ENCODE data around the gene TIGD3. TPM values are rescaled to one million over a fixed set of nuclear protein-coding genes. Genes with fewer than 3 reads are reported as not detected.

TIGD3 gene
- total and polyA plus RNA-seq, 7 donors, result 0.14 to 0.96 (median 0.36) TPM; not detected in 2

GRCh38 chr11:65404210-65404609 is 49.7 kb downstream of the TIGD3 start:
- intact Hi-C loops (cut with DNase I), result no loop called here
- peak overlapping the region in 3 of 4 donors; percentile 2 to 38 (median 22) for H3K27ac ChIP-seq
- peaks cover 0 to 2% (median 0%) of the 10 kb centered on the region in 4 donors for H3K4me1 ChIP-seq
- WGBS, 2 donors, result 55 to 70% methylated on average over 13 of the region's 13 CpGs
- TF ChIP-seq, protein P1, sequence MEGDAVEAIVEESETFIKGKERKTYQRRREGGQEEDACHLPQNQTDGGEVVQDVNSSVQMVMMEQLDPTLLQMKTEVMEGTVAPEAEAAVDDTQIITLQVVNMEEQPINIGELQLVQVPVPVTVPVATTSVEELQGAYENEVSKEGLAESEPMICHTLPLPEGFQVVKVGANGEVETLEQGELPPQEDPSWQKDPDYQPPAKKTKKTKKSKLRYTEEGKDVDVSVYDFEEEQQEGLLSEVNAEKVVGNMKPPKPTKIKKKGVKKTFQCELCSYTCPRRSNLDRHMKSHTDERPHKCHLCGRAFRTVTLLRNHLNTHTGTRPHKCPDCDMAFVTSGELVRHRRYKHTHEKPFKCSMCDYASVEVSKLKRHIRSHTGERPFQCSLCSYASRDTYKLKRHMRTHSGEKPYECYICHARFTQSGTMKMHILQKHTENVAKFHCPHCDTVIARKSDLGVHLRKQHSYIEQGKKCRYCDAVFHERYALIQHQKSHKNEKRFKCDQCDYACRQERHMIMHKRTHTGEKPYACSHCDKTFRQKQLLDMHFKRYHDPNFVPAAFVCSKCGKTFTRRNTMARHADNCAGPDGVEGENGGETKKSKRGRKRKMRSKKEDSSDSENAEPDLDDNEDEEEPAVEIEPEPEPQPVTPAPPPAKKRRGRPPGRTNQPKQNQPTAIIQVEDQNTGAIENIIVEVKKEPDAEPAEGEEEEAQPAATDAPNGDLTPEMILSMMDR (IDR thresholded peaks at IDR 0.05), result no peak
- TF ChIP-seq EP300 (IDR thresholded peaks at IDR 0.05) (no peak), POLR2A (IDR thresholded peaks at IDR 0.05) (no peak), POLR2AphosphoS5 (IDR thresholded peaks at IDR 0.05) (no peak)
- no peaks in the 10 kb centered on the region for H3K9me3 ChIP-seq
- DNase-seq, result no peak
- H3K4me3 ChIP-seq, result no peak overlapping the region
- peaks cover 15 to 90% (median 32%) of the 10 kb centered on the region in 4 donors for H3K36me3 ChIP-seq
- H3K27me3 ChIP-seq, result no peaks in the 10 kb centered on the region

DNA sequence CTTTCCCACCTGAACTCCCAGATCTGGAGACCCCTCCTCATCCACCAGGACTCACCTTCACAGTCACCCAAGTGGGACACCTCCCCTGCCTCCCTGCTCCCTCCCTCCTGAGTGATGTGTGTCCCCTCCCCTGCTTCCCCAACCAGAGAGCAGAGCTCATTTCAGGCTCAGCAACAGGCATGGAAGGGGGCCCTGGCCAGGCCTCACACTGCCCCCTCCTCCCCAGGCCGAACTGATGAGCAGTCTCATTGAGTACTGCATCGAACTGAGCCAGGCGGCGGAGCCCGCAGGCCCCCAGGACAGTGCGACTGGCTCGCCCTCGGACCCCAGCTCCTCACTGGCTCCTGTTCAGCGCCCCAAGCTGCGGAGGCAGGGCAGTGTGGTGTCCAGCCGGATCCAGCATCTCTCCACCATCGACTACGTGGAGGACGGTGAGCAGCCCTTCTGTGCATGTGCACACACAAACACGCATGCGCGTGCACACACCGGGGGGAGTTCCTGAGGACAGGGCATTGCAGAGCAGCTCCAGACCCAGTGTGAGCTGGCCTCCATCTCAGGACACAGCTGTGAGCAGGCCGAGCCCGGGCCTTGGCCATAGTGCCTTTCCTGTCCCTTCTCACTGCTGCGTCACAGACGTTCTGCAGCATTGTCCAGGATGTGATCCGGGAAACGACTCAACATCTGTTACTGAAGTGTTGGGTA is 50.2 kb downstream of the TIGD3 start:
- peak in 1 of 4 donors; percentile 12 for TF ChIP-seq POLR2AphosphoS5 (IDR thresholded peaks at IDR 0.05)
- no peak for TF ChIP-seq POLR2A (IDR thresholded peaks at IDR 0.05)
- Histone ChIP-seq H3K4me1 (peaks cover 0 to 2% (median 0%) of the 10 kb centered on the region in 4 donors), H3K4me3 (no peak overlapping the region), H3K27me3 (no peaks in the 10 kb centered on the region), H3K9me3 (no peaks in the 10 kb centered on the region), H3K36me3 (peaks cover 13 to 89% (median 29%) of the 10 kb centered on the region in 4 donors), H3K27ac (no peak overlapping the region)
- DNase-seq, result no peak
- WGBS, 2 donors, result 93% methylated on average over 24 of the region's 24 CpGs
- intact Hi-C loops (cut with DNase I), result no loop called here

Other genes starting within 250 kb of the TIGD3 start
- gene TM7SF2, start 242.9 kb upstream of the TIGD3 start, total RNA-seq, result 10 to 100 TPM; 15.6 to 20.3 (median 17.5) TPM
- 10 to 100 TPM in 2 of 3 donors, 1 to 10 TPM in 1; 3.6 to 43.2 (median 10.2) TPM for gene TM7SF2, start 242.9 kb upstream of the TIGD3 start, polyA plus RNA-seq
- gene ZNHIT2, start 237.1 kb upstream of the TIGD3 start, total RNA-seq, result 10 to 100 TPM; 13.6 to 16.3 (median 15.0) TPM
- gene ZNHIT2, start 237.1 kb upstream of the TIGD3 start, polyA plus RNA-seq, result 10 to 100 TPM in 1 of 3 donors, 1 to 10 TPM in 2; 8.3 to 12.7 (median 9.6) TPM
- gene FAU, start 232.6 kb upstream of the TIGD3 start, total RNA-seq, result 1,000 to 10,000 TPM; 1,235 to 1,561 (median 1,347) TPM
- gene FAU, start 232.6 kb upstream of the TIGD3 start, polyA plus RNA-seq, result 1,000 to 10,000 TPM in 2 of 3 donors, 100 to 1,000 TPM in 1; 811 to 1,178 (median 1,151) TPM
- gene MRPL49, start 232.4 kb upstream of the TIGD3 start, total RNA-seq, result 100 to 1,000 TPM in 1 of 4 donors, 10 to 100 TPM in 3; 41.5 to 104 (median 72.4) TPM
- gene MRPL49, start 232.4 kb upstream of the TIGD3 start, polyA plus RNA-seq, result 10 to 100 TPM; 63.7 to 76.3 (median 69.8) TPM
- gene SYVN1, start 220.2 kb upstream of the TIGD3 start, total RNA-seq, result 10 to 100 TPM; 17.1 to 36.0 (median 24.3) TPM
- gene SYVN1, start 220.2 kb upstream of the TIGD3 start, polyA plus RNA-seq, result 10 to 100 TPM in 1 of 3 donors, 1 to 10 TPM in 2; 5.1 to 43.5 (median 7.2) TPM
- not detected for gene SPDYC, start 184.5 kb upstream of the TIGD3 start, total RNA-seq
- not detected for gene SPDYC, start 184.5 kb upstream of the TIGD3 start, polyA plus RNA-seq
- 100 to 1,000 TPM in 3 of 4 donors, 10 to 100 TPM in 1; 84.5 to 193 (median 133) TPM for gene CAPN1, start 172.8 kb upstream of the TIGD3 start, total RNA-seq
- 100 to 1,000 TPM; 156 to 245 (median 210) TPM for gene CAPN1, start 172.8 kb upstream of the TIGD3 start, polyA plus RNA-seq
- gene POLA2, start 92.8 kb upstream of the TIGD3 start, total RNA-seq, result 1 to 10 TPM; 3.6 to 8.8 (median 4.8) TPM
- gene POLA2, start 92.8 kb upstream of the TIGD3 start, polyA plus RNA-seq, result 10 to 100 TPM in 1 of 3 donors, 1 to 10 TPM in 2; 4.6 to 13.4 (median 5.4) TPM
- 10 to 100 TPM; 11.0 to 29.1 (median 16.5) TPM for gene CDC42EP2, start 39.9 kb upstream of the TIGD3 start, total RNA-seq
- 10 to 100 TPM in 2 of 3 donors, 1 to 10 TPM in 1; 8.8 to 15.0 (median 11.4) TPM for gene CDC42EP2, start 39.9 kb upstream of the TIGD3 start, polyA plus RNA-seq
- 10 to 100 TPM; 28.5 to 51.2 (median 40.5) TPM for gene DPF2, start 20.9 kb upstream of the TIGD3 start, total RNA-seq
- 10 to 100 TPM; 13.8 to 25.4 (median 14.1) TPM for gene DPF2, start 20.9 kb upstream of the TIGD3 start, polyA plus RNA-seq
- gene SLC25A45, start 27.9 kb downstream of the TIGD3 start, total RNA-seq, result 1 to 10 TPM; 2.5 to 8.9 (median 6.0) TPM
- 10 to 100 TPM in 1 of 3 donors, 1 to 10 TPM in 2; 1.2 to 12.8 (median 2.5) TPM for gene SLC25A45, start 27.9 kb downstream of the TIGD3 start, polyA plus RNA-seq
- 10 to 100 TPM; 10.7 to 27.5 (median 15.6) TPM for gene FRMD8, start 31.9 kb downstream of the TIGD3 start, total RNA-seq
- 10 to 100 TPM; 21.6 to 29.0 (median 25.2) TPM for gene FRMD8, start 31.9 kb downstream of the TIGD3 start, polyA plus RNA-seq
- 100 to 1,000 TPM; 142 to 573 (median 268) TPM for gene NEAT1, start 68.0 kb downstream of the TIGD3 start, total RNA-seq
- 100 to 1,000 TPM in 1 of 3 donors, 10 to 100 TPM in 2; 26.8 to 587 (median 78.7) TPM for gene NEAT1, start 68.0 kb downstream of the TIGD3 start, polyA plus RNA-seq
- gene MALAT1, start 144.3 kb downstream of the TIGD3 start, total RNA-seq, result over 10,000 TPM; 10,511 to 32,672 (median 12,130) TPM
- 1,000 to 10,000 TPM in 1 of 3 donors, 100 to 1,000 TPM in 1, 1 to 10 TPM in 1; 6.6 to 1,968 (median 374) TPM for gene MALAT1, start 144.3 kb downstream of the TIGD3 start, polyA plus RNA-seq
- gene SCYL1, start 170.3 kb downstream of the TIGD3 start, total RNA-seq, result 100 to 1,000 TPM in 1 of 4 donors, 10 to 100 TPM in 3; 67.1 to 100 (median 77.7) TPM
- gene SCYL1, start 170.3 kb downstream of the TIGD3 start, polyA plus RNA-seq, result 10 to 100 TPM; 57.3 to 66.1 (median 61.7) TPM
- 100 to 1,000 TPM in 2 of 4 donors, 10 to 100 TPM in 2; 79.6 to 268 (median 117) TPM for gene LTBP3, start 203.6 kb downstream of the TIGD3 start, total RNA-seq
- gene LTBP3, start 203.6 kb downstream of the TIGD3 start, polyA plus RNA-seq, result 10 to 100 TPM in 1 of 3 donors, 1 to 10 TPM in 2; 3.9 to 34.0 (median 9.6) TPM
- 10 to 100 TPM; 24.9 to 61.0 (median 58.5) TPM for gene ZNRD2, start 215.7 kb downstream of the TIGD3 start, total RNA-seq
- 10 to 100 TPM; 30.7 to 52.6 (median 36.6) TPM for gene ZNRD2, start 215.7 kb downstream of the TIGD3 start, polyA plus RNA-seq
- 10 to 100 TPM; 61.2 to 96.7 (median 91.6) TPM for gene FAM89B, start 217.8 kb downstream of the TIGD3 start, total RNA-seq
- gene FAM89B, start 217.8 kb downstream of the TIGD3 start, polyA plus RNA-seq, result 10 to 100 TPM; 34.0 to 63.3 (median 38.4) TPM
- 100 to 1,000 TPM; 148 to 366 (median 194) TPM for gene EHBP1L1, start 221.3 kb downstream of the TIGD3 start, total RNA-seq
- gene EHBP1L1, start 221.3 kb downstream of the TIGD3 start, polyA plus RNA-seq, result 10 to 100 TPM; 31.2 to 71.2 (median 71.2) TPM
- under 1 TPM in 2 of 4 donors, not detected in 2; 0.54 to 0.71 TPM for gene KCNK7, start 241.0 kb downstream of the TIGD3 start, total RNA-seq
- 1 to 10 TPM in 1 of 3 donors, not detected in 2; 1.4 TPM for gene KCNK7, start 241.0 kb downstream of the TIGD3 start, polyA plus RNA-seq